NCI-H748 treated with DMSO at 0.1 percent for 48 hours (cell line): ENCODE data around the gene MNDA.

Experiments used
- DNase-seq: peaks from one replicate; lab custom pipeline; 2025; lab: John Stamatoyannopoulos, UW

Gene MNDA

DNA sequence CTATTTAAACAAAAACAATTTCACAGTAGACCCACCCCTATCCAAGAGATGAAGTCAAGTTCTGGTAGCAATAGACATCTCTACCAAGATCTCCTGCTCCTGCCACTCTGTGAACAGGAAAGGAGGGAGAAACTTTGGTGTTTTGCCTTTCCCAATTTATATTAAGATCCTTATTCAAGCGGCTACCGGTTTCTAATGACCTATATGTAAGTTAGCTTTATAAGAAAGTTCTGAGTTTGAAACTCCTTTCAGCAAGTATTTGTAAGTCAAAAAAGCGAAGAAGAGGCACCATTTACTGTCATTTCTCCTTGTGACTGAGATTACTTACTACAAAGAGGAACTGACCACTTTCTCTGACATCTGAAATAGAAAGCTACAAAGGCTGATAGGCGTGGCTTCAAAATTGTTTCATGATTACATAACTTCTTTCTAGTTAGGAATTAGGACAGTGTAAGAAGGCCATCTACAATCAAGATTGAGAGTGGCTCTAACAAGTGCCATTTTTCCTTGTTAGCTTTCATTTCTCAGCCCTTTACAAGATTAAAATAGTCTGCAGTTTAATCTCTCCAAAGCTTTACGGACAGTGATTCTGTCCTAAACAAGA is at the start of gene MNDA:
Gene MNDA (plus strand): TSS at position 448 of the 604 bp plus-strand sequence. CDS start 10,803 bp downstream, outside the sequence.
- DNase-seq: no peak

DNA sequence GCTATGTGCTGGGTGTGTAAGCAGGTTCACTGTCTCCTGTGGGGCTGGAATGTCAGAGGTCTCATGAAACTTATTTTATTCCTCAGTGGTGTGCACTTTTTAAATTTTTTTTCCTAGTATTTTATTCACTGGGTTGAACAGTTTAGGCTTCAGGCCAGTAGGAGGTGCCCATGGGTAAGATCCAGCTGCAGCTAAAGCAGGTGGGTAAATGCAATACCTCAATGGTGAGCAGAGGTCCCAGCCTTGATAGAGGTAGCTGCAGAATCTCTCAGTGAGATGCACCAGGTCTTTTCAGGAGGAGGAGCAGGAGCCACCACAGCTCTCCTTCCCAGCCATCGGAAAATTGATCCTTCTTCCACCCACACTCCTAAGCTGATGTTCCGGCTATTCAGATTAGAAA is 37.5 kb upstream of the MNDA start:
- DNase-seq: no peak

DNA sequence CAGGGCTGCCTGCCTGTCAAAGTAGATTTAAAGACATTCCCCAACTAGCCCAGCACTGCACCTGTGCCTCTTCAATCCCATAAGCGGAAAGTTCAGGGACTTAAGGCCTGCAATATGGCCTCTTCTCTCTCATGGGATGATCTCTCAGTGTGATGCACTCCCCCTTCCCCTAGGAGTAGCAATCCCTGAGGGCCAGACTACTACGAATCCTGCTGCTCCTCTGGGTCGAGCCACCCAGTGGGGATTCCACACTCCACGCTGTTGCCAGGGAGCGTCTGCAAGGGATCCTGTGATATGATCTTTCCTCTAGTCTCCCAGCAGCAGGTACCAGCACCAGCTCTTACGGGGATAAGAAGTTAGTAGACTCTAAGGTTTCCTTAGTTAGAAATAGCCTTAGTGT is 36.9 kb upstream of the MNDA start:
- no peak for DNase-seq

DNA sequence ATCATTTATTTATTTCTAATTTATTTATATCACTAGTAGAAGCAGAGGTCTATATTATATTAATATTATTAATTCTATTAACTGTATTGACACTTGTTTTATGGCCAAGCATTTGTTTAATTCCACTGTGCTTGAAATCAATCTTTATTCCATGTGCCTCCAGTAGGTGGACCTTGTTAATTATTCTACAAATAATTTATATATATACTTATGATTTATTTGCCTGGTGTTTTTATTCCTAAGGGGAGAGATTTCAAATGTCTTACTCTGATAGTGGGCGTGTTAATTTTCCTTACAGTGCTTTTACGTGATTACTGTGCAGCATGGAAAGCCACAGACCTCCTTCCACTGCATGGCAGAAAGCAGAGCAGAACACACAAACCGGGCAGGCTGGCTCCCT is 32.6 kb upstream of the MNDA start:
- DNase-seq: no peak

DNA sequence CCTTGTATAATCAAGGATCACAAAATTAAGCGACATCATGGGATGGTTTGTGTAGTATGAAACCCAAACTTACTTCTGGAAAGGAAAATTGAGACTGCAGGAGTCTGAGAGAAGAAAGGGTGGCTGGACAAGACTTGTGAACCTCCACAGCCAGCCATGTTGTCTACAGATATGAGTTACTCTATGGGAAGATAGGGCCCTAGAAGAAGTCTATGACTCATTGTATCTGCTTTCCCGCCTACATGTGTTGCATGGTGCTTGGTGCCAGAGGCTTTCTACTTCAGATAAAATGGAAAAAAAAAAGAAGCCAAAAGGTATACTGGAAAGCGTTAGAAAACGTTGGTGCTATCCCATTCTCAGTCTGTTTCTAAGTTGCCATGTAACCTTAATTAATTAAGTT is 31.5 kb upstream of the MNDA start:
- no peak for DNase-seq

DNA sequence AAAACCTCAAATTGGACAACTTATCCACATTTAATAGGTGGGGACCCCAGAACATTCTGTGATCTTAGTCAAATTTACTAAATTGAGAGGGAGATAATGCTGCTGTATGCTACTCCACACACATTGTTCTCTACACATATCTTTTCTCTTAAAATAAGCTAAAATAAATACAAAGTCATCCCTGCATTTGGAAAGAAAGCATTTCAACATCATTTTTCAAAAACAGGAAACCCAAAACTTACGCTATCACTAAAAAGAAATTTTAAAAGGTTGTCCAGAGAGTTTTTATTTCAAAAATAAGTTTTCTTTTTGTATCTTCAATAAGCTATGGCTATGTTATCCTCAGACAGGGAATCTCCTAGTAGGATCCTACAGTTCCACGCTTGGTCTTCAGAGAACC is 30.6 kb upstream of the MNDA start:
- no peak for DNase-seq

DNA sequence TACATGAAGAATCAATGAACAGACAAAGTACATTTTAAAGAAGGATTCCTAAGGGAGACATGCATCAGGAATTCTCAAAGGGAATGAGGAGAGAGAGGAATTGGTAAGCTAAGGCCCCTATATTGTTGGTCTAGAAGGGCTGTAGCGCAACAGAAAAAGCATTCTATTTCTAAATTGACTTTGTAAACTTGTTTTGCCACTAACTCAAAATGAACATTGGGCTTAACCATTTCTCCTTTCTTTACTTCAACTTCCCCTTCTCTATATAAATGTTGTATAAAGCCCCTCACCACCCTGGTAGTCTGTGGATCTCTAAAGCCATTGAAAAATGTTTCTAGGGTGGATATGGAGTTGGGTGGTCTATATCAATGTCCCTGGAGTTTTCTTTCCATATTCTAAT is 29.8 kb upstream of the MNDA start:
- no peak for DNase-seq

DNA sequence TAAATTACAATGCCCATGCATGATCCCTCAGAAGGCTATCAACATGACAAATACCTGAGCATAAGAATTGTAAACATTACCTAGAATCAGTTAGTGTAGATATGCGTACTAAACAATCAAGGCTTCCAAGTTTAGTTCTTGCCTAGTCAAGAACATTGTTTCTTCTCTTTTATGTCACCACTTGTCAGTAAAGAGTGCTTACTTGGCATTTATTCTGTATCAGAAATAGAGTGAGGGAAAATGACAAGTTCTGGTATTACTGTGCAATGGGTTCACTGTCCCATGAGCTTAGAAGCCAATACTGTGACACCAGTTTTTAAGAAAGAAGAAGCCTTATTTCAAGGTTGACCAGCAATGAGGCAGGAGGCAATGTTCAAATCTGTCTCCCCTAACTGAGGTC is 27.5 kb upstream of the MNDA start:
- DNase-seq: no peak

DNA sequence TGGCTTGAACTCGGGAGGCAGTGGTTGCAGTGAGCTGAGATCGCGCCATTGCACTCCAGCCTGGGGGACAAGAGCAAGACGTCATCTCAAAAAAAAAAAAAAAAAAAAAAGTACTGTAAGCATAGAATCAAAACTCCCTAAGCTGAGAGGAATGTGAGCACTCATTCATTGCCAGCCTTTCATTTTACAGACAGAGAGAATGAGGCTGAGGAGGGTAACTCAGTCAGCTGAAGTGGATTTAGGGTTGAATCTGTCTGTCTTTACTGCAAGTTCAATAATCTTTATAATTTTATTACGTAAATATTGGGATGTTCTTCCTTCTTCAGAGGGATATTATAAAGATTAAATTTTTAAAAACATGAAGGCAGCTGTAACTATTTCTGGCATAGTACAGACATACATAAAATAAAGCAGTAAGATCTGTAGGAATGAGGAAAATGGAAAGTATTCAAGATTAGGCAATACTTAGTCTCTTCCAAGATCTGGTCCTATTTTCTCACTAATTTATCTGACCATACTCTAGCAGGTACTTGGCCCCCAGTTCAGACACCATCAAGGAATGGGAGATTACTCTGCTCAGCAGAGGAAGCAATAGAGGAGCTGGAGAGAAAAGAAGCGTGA is 24.1 kb upstream of the MNDA start:
- DNase-seq: no peak

DNA sequence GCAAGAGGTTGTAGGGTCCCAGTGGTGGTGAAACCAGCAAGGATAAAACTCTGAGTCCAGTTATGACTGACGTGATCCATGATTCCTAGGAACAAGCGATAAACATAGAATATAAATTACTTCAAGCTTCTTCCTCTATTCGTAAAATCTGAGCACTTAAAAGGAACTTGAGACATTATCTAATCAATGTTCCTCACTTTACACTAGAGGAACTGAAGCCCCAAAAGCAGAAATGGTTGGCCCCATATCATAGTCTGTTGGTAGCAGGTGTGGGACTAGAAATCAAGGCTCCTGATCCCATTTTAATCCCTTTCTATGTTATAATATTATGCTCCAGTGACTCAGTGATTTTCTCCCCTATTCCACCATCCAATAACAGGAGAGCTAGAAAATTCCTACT is 21.9 kb upstream of the MNDA start:
- no peak for DNase-seq

DNA sequence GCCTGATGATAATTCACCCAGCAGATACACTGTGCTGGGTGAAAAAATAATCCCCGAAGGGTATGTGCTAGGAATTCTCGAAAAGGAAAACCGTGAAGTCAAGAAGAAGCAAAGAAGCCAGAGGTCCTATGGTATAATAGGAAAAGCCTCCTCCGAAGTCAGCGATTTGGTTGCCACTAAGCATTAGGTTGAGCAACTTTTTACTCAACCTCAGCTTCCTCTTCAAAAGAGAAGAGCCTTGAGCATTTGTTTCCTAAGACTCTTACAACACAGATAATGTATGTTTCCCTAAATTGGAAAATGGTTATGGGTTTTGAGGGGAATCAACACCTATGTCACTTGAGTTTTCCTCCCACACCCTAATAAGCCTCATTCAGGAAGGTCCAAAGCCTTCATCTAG is 21.3 kb upstream of the MNDA start:
- DNase-seq: no peak

DNA sequence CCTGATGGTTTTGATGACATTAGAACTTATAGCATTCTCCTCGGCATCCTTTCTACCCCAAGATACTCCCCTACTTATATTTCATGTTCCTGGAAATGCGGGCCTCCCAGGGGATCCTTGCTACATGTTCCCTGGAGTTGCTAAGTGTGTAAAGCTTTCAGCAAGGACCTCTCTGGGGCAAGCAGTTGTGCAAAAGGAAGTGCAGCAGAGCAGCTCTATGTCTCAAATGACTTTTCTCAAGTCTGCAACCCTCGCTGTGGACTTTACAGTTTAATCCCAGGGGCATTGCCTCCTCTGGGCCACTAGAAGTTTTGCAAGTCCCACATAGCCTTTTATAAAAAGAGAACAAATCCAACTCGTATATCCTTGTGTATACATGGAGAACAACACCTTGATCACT is 20.8 kb upstream of the MNDA start:
- DNase-seq: no peak

DNA sequence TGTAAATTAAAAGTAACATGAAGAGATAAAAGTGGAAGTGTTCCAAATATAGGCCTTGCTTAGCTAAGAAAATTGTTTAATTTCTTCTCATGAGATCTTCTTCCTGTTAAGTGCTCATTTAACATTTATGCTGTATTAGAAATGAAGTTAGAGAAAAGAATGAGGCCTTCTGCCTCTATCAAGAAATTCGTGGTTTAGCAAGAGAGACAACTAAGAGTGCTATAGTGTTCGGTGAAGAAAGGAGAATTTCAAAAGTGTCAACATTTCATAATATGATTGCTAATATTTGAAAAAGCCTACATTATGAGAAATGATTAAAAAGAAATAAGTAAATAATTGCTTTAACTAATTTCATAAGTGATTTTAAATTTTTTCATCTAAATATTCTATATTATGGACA is 18.8 kb upstream of the MNDA start:
- DNase-seq: no peak

DNA sequence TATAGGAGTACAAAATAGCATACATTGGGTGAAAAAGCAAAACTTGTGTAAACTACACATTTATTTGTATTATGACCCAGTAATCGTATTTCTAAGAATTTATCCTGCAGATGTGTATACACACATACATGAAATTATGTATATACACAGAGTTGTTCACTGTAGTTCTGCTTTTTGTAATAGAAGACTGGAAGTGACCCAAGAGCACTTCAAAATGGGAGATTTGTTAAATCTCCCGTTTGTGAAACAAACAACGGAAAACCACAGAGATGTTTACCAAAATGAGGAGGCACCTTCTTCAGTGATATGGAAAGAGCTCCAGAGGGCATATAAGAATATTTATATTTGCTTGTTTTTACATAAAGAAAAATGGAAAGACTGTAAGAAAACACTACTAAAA is 18.0 kb upstream of the MNDA start:
- no peak for DNase-seq

DNA sequence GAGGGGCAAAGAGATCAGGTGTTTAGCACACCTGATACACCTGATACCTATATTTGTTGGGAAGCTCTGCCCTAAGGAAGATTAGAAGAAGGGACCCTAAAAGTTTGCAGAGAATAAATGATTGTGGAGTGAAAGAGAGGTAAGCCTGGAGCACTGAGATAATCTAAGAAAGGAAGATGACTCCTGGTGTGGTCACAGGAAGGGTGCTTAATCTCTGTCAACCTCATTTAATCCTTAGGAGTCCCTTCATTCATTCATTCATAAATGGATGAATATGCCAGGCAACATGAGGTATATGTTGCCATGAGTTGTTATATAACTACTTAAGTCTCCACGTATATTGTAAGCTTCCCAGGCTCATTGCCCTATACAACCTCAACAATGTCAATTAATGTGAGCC is 16.2 kb upstream of the MNDA start:
- no peak for DNase-seq

DNA sequence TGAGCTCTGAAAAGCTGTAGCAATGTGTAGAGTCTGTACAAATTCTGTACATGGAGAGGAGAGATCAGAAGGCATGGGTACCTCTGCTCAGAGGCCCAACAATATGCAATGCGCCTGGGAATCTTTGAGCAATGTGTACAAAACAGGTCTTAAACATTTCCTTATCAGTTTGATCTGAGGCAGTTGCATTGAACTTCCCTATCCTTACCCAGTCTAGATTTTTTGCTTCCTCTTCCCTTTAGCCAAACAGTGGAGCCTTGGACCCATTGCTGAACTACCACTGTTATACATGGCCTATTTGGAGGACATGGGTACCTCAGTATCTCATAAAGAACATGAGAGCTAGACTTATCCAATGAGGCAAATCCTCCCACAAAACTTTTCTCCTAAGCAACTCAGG is 12.6 kb upstream of the MNDA start:
- DNase-seq: no peak

DNA sequence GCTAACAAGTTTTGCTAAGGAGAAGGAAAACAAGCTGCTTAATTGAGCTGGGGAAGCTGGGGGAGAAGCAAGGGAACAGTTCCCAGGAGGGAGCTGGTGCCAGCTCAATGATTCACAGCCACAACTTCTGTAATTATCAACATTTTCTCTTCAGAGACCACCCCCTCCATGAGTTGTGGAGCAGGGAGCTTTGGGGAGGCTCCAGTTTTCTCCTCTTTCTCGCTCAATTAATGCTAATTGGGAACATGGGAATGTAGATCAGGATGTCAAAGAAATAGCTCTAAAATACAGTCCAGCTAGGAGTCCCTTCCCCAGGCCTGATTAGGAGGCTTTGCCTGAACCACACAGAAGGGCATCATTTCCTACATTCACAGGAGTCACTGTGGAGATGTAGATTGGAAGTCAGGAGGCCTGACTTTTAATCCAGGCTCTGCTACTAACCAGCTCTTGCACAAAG is 12.1 kb upstream of the MNDA start:
- no peak for DNase-seq

DNA sequence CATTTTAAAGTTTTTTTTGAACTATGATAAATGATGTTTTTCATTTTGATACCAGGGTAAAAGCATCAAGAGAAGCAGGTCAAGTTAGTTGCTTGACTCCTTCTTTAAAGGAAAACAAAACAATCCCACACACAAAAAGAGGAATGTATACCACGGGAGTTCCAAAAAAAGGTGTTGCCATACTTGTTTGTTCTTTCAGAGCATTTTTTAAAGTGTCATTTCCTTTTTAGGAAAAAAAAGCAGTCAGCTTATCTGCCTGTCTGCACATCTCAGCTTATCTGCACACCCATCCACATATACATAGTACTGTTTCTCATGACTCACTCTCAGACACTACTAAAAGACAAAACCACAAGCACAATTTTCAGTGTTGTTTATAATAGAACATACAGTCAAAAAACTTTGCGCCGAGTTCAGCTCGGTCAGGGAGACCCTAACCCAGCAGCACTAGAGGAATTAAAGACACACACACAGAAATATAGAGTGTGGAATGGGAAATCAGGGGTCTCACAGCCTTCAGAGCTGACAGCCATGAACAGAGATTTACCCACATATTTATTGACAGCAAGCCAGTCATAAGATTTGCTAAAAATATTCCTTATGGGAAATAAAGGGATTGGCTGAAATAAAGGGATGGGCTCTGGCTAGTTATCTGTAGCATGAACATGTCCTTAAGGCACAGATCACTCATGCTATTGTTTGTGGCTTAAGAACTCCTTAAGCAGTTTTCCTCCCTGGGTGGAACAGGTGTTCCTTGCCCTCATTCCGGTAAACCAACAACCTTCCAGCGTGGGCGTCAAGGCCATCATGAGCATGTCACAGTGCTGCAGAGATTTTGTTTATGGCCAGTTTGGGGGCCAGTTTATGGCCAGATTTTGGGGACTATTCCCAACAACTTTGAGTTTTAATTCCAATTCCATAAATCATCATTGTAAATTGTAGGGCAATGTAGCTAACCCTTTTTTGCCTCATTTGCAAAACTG is 11.4 kb upstream of the MNDA start:
- DNase-seq: no peak

DNA sequence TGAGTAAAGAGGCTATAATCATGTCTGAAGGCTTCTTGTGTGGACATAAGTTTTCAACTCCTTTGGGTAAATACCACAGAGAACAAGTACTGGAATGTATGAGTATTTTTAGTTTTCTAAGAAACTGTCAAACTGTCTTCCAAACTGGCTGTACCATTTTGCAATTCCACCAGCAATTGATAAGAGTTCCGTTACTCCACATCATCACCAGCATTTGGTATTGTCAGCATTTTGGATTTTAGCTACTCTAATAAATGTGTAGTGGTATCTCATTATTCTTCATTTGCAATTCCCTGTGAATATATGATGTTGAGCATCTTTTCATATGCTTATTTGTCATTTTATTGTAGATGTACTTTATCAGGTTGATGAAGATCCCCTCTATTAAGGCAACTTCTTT is 9.4 kb upstream of the MNDA start:
- no peak for DNase-seq

DNA sequence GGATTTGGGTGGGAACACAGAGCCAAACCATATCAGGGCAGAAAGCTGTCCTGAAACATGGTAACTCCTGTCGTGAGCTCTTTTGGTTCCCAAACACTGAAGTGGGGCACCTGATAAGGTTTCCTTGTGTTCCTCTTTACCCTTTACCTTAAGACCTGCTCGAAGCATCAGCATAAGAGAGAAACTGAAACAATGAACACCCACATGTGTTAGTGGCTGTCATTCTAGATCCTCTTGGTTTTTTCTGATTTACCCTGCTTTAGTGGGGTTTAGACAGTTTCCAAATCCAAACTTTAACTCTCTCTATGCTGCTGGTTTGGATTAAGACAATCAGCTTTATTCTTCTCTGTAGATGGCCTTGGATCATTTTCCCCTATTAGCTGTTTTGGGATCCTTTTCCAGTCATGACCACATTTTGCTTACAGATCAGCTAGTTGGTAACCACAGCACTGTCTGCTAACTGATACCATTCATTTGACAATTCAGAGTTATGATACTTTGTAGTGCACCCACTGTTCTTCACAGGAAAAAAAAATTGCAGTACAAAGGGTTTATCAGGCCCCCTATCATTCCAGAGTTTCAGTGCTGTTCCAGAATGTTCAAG is 975 bp upstream of the MNDA start:
- no peak for DNase-seq

DNA sequence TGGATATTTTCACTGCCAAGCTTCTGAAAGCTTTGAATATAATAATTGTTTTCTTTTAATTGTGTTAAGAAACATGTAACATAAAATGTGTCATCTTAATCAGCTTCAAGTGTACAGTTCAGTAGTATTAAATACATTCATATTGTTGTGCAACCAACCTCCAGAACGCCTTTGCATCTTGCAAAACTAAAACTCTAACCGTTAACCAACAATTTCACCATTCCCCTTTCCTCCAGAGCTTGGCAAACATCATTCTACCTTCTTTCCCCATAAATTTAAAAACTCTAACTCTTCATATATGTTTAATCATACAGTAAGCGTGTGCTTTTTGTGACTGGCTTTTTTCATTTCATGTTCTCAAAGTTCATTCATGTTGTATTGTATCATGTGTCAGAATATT is 2.1 kb downstream of the MNDA start:
- DNase-seq: no peak

DNA sequence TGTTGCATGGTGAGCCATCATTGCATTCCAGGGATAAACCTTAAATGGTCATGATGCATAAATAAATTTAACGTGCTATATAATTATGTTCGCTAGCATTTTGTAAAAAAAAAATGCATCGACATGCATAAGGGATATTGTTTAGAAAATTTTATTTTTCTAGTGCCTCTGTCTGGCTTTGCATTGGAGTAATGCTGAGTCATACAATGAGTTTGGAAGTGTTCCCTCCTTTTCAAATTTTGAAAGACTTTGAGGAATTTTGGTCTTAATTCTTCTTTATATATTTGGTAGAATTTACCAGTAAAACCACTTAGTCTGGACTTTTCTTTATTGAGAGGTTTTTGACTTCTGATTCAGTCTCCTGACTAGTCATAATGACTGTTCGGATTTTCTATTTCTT is 4.9 kb downstream of the MNDA start:
- no peak for DNase-seq

DNA sequence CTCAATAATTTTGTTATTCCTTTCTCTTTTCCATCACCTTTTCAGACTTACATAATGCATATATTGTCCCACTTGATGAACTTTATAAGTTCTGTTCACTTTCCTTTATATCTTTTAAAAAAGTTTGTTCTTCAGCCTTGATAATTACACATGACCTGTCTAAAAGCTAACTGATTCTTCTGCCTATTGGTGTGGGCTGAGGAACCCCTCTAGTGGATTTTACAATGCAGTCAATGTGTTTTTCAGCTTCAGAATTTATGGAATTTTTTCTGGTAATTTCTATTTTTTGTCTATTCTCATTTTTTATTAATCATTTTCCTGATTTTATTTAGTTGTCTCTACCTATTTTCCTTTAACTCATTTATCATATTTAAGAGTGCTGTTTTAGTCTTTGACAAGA is 7.5 kb downstream of the MNDA start:
- no peak for DNase-seq
